Chondrocyte (in vitro differentiated cells): ENCODE results near the gene PRLH. TPM values are rescaled to one million over a fixed set of nuclear protein-coding genes. Genes with fewer than 3 reads are reported as not detected.

Experiments
- DNase-seq: peaks from one replicate; pipeline ENCODE4 v3.0.0; 2021; ENCODE audit warnings: mixed read lengths, low spot score
- H3K27ac Mint-ChIP-seq: one replicate; pipeline ENCODE4 v1.8.0; 2021; ENCODE audit warnings: mild to moderate bottlenecking, moderate library complexity, mixed read lengths; ENCODE audit not compliant: unreplicated experiment
- H3K27me3 Mint-ChIP-seq: 2 replicates; pipeline ENCODE4 v1.8.0; 2021; ENCODE audit warnings: low read depth, mixed read lengths
- H3K36me3 Mint-ChIP-seq: 2 replicates; pipeline ENCODE4 v1.8.0; 2021; ENCODE audit warnings: low read depth, mixed read lengths
- H3K4me1 Mint-ChIP-seq: 2 replicates; pipeline ENCODE4 v1.8.0; 2021; ENCODE audit warnings: low read depth, mild to moderate bottlenecking, mixed read lengths
- H3K4me3 Mint-ChIP-seq: one replicate; pipeline ENCODE4 v1.8.0; 2021; ENCODE audit warnings: mild to moderate bottlenecking, moderate library complexity, mixed read lengths; ENCODE audit not compliant: unreplicated experiment
- H3K9me3 Mint-ChIP-seq: 2 replicates; pipeline ENCODE4 v1.8.0; 2021; ENCODE audit warnings: low read depth, mixed read lengths
- total RNA-seq: library from RNA; stranded (reverse); gene quantifications from 3 replicates; pipeline ENCODE4 v1.2.1, GENCODE V29; 2021
- TF ChIP-seq, protein P1 (sequence below): fragments of 200-600 bp; sonication (generic); IDR thresholded peaks from 2 replicates; pipeline ENCODE4 v1.5.0; 2021; ENCODE audit warnings: antibody characterized with exemption, mild to moderate bottlenecking, moderate library complexity

Gene PRLH
- total RNA-seq, 1 donor from 2014 or later, result not detected

DNA sequence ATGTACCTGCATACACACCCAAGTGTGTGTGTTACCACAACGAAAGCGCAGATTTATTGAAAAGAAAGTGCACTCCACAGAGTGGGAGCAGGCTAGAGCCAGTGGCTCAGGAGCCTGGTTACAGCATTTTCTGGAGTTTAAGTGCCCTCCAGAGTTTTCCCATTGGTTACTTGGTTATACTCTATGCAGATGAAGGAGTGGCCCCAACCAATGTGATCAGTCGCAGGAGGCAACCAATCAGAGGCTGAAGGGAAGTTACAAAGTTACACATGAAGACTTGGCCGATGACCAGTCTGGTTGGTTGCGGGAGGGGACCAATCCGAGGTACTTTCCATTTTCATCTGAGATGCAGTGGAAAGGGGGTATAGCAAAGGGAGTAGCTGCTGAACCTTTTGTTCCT, 13.5 kb upstream of the PRLH start:
- Mint-ChIP-seq H3K27ac (no peak overlapping the region), H3K9me3 (peaks cover 13% of the 10 kb centered on the region), H3K27me3 (peaks cover 1% of the 10 kb centered on the region), H3K4me1 (no peaks in the 10 kb centered on the region), H3K4me3 (no peak overlapping the region), H3K36me3 (peaks cover 7% of the 10 kb centered on the region)
- TF ChIP-seq, protein P1, sequence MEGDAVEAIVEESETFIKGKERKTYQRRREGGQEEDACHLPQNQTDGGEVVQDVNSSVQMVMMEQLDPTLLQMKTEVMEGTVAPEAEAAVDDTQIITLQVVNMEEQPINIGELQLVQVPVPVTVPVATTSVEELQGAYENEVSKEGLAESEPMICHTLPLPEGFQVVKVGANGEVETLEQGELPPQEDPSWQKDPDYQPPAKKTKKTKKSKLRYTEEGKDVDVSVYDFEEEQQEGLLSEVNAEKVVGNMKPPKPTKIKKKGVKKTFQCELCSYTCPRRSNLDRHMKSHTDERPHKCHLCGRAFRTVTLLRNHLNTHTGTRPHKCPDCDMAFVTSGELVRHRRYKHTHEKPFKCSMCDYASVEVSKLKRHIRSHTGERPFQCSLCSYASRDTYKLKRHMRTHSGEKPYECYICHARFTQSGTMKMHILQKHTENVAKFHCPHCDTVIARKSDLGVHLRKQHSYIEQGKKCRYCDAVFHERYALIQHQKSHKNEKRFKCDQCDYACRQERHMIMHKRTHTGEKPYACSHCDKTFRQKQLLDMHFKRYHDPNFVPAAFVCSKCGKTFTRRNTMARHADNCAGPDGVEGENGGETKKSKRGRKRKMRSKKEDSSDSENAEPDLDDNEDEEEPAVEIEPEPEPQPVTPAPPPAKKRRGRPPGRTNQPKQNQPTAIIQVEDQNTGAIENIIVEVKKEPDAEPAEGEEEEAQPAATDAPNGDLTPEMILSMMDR, result no peak
- no peak for DNase-seq

DNA sequence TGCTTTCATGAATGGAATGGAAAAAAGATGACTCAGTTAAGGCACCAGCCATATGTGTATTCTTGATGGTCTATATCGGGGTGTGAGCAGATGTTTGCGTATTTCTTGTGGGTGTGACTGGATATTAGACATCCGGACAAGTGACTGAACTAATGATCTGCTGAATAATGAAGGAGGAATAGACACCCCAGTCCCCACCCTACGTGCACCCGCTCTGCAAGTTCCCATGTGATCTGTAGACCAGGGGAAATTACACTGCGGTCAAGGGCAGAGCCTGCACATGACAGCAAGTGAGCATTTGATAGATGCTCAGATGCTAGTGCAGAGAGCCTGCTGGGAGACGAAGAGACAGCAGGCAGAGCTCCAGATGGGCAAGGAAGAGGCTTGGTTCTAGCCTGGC, 12.4 kb upstream of the PRLH start:
- peaks cover under 1% of the 10 kb centered on the region for H3K4me1 Mint-ChIP-seq
- no peak overlapping the region for H3K4me3 Mint-ChIP-seq
- peaks cover 2% of the 10 kb centered on the region for H3K27me3 Mint-ChIP-seq
- peaks cover 7% of the 10 kb centered on the region for H3K36me3 Mint-ChIP-seq
- TF ChIP-seq, protein P1, result no peak
- no peak overlapping the region for H3K27ac Mint-ChIP-seq
- H3K9me3 Mint-ChIP-seq, result peaks cover 13% of the 10 kb centered on the region
- peak; percentile 40 for DNase-seq

DNA sequence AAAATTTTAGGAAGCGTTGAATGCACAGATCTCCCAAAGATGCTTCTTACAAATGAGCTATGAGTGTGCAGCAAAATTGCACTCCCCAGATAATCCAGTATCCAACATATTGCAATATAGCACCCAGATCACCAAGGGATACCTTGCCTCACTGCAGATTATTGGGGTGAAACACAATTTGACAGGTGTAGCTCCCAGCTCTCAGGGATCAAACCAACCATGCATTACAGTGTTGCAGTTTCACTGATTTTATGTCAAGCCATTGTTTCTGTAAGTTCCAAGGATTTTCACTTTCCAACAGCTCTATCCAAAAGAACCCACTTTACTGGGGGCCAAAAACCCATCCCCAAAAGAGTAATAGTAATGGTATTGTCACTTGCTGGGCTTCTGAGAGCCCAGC, 10.8 kb upstream of the PRLH start:
- TF ChIP-seq, protein P1, result no peak
- peaks cover 13% of the 10 kb centered on the region for H3K9me3 Mint-ChIP-seq

DNA sequence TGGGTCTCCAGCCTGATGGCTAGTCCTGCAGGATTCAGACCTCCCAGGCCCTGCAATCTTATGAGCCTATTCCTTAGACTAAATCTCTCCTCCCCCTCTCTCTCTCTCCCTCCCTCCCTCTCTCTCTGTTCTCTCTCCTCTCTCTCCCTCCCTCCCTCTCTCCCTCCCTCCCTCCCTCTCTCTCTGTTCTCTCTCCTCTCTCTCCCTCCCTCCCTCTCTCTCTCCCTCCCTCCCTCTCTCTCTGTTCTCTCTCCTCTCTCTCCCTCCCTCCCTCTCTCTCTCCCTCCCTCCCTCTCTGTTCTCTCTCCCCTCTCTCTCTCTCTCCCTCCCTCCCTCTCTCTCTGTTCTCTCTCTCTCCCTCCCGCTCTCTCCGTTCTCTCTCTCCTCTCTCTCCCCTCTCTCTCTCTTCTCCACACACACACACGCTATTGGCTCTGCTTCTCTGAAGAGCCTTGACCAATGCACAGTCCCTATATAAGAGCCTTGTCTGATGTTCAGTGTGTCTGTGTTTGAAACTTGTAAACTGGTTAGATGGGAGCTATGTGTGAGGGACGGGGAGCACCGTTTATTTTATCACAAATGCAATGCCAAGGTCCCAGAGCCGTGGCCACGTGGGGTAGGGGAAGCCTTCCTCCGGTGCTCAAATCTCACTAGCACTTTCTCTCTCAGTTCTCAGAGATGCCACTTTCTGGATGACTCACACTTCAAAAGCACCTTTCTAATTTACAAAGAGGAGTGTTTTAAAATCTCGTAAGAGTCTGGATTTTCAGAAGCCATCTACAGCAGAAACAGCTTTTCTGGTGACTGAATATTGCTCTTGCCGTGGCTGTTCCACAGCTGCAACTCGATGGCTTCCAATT, 9.4 kb upstream of the PRLH start:
- TF ChIP-seq, protein P1, result no peak
- Mint-ChIP-seq H3K27ac (no peak overlapping the region), H3K27me3 (peaks cover 4% of the 10 kb centered on the region), H3K4me3 (no peak overlapping the region), H3K4me1 (peaks cover 8% of the 10 kb centered on the region), H3K36me3 (peaks cover 7% of the 10 kb centered on the region), H3K9me3 (peaks cover 13% of the 10 kb centered on the region)
- DNase-seq, result no peak

More for the DNA sequence above, 10.8 kb upstream of the PRLH start:
- H3K27me3 Mint-ChIP-seq, result peaks cover 4% of the 10 kb centered on the region
- H3K36me3 Mint-ChIP-seq, result peaks cover 7% of the 10 kb centered on the region
- H3K4me1 Mint-ChIP-seq, result peaks cover 8% of the 10 kb centered on the region
- DNase-seq, result no peak
- H3K4me3 Mint-ChIP-seq, result no peak overlapping the region
- H3K27ac Mint-ChIP-seq, result no peak overlapping the region

DNA sequence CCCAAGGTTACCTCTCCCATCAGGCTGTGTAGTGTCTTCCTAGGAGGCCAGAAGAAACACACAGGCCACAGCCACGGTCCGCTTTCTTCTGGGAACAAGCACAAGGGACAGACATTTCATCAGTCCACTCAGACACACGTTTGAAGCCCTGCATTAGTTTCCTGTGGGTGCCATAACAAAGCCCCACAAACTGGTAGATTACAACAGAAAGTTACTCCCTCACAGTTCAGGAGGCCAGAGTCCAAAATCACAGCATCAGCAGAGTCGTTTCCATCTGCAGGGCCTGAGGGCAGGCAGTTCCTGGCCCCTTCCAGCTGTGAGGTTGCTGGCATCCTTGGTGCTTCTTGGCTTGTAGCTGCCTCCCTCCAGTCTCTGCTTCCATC, 8.8 kb upstream of the PRLH start:
- Mint-ChIP-seq H3K9me3 (peaks cover 13% of the 10 kb centered on the region), H3K36me3 (peaks cover 7% of the 10 kb centered on the region), H3K4me3 (no peak overlapping the region), H3K4me1 (peaks cover 8% of the 10 kb centered on the region), H3K27ac (no peak overlapping the region), H3K27me3 (peaks cover 5% of the 10 kb centered on the region)
- peak; percentile 39 for DNase-seq
- TF ChIP-seq, protein P1, result no peak
